K562 (cell line): ENCODE data around the gene FAM53B. TPM values are rescaled to one million over a fixed set of nuclear protein-coding genes. Genes with fewer than 3 reads are reported as not detected.
A peak's percentile ranks its signal among the peaks of the same experiment; 100 is the strongest.

Source experiments
- ATAC-seq: fragments of 200-7000 bp; cut with Tn5 transposase; 3 replicates; pipeline ENCODE4 v1.9.1; 2020; ENCODE audit warnings: moderate library complexity
- BruUV-seq: library from RNA; stranded (reverse); fragments of 400-500 nt; replicated peaks from 2 replicates; lab custom pipeline; 2021; lab: Mats Ljungman, UMichigan
- CTCF ChIA-PET: fragments of 300-600 bp; formaldehyde crosslinking; extraction: SDS; loops from one replicate; lab custom pipeline; 2021; ENCODE audit warnings: low intra/inter-chr PET ratio; lab: Yijun Ruan, JAX
- POLR2A ChIA-PET: fragments of 300-600, 350-650 bp; sonication (Branson Sonifier 250); formaldehyde crosslinking; extraction: SDS; loops from one replicate; lab custom pipeline; 2021; ENCODE audit warnings: antibody characterized with exemption, inconsistent platforms; lab: Yijun Ruan, JAX
- DNase-seq, 4 experiments: peaks; one replicate each; pipeline versions ENCODE4 v3.0.0 to v3.0.0-alpha.2; 2011 to 2018; ENCODE audit warnings: low spot score in 3 of 4, mixed read lengths in 3 of 4; ENCODE audit errors: extremely low read depth in 1 of 4
- FAIRE-seq: peaks from 2 replicates; lab custom pipeline; 2011; peaks lifted over from hg19 to GRCh38; lab: Jason Lieb, UNC
- H2AFZ ChIP-seq: 2 replicates; pipeline ENCODE4 v1.6.0; 2011; ENCODE audit warnings: low read depth, low read length, control low read depth, inconsistent platforms
- H3K27ac ChIP-seq: fragments of 200-600 bp; 3 replicates; pipeline ENCODE4 v1.8.0; 2011; ENCODE audit warnings: low read depth, mild to moderate bottlenecking, control low read depth, inconsistent platforms, low read length, moderate library complexity, mixed read lengths; ENCODE audit errors: extremely low read depth
- H3K27me3 ChIP-seq, 2 experiments: fragments of 300-600 bp in 1 of 2; 2 replicates in 1 of 2; 3 replicates in 1 of 2; pipeline versions ENCODE4 v1.6.0 to v1.8.0; 2011; ENCODE audit warnings: inconsistent platforms in 2 of 2, low read length in 2 of 2, mild to moderate bottlenecking in 1 of 2, mixed read lengths in 1 of 2, moderate library complexity in 1 of 2; ENCODE audit not compliant: control insufficient read depth in 2 of 2, insufficient read depth in 2 of 2
- H3K36me3 ChIP-seq: fragments of 300-600 bp; 3 replicates; pipeline ENCODE4 v1.8.0; 2011; ENCODE audit warnings: mild to moderate bottlenecking, low read length, inconsistent platforms; ENCODE audit not compliant: control insufficient read depth, insufficient read depth
- H3K4me1 ChIP-seq, 2 experiments: fragments of 200-600 bp in 1 of 2; replicated peaks in 1 of 2; 2 replicates in 1 of 2; 3 replicates in 1 of 2; pipeline versions ENCODE4 v1.5.1 to v1.8.0; 2011; ENCODE audit warnings: inconsistent platforms in 2 of 2, low read length in 2 of 2, mild to moderate bottlenecking in 1 of 2, mixed read lengths in 1 of 2, moderate library complexity in 1 of 2; ENCODE audit not compliant: control insufficient read depth in 2 of 2, insufficient read depth in 2 of 2
- H3K4me2 ChIP-seq: 2 replicates; pipeline ENCODE4 v1.6.1; 2011; ENCODE audit warnings: low read length, control low read depth, inconsistent platforms, mixed read lengths; ENCODE audit not compliant: insufficient read depth
- H3K4me3 ChIP-seq: fragments of 200-600 bp; sonication (generic), shearing (Covaris generic); 2 replicates; pipeline ENCODE4 v1.5.1; 2016; ENCODE audit warnings: control low read depth, inconsistent platforms
- H3K79me2 ChIP-seq: fragments of 200-600 bp; 3 replicates; pipeline ENCODE4 v1.8.0; 2011; ENCODE audit warnings: low read length, inconsistent platforms; ENCODE audit not compliant: control insufficient read depth, insufficient read depth
- H3K9ac ChIP-seq, 2 experiments: 2 replicates each; pipeline versions ENCODE4 v1.6.0 to v1.6.1; 2011; ENCODE audit warnings: low read depth in 2 of 2, low read length in 2 of 2, control low read depth in 1 of 2, inconsistent platforms in 1 of 2, mild to moderate bottlenecking in 1 of 2, mixed read lengths in 1 of 2; ENCODE audit not compliant: insufficient read depth in 1 of 2
- H3K9me1 ChIP-seq: one replicate; pipeline ENCODE4 v1.6.0; 2011; ENCODE audit warnings: inconsistent platforms, mild to moderate bottlenecking, low read length, moderate library complexity; ENCODE audit not compliant: control insufficient read depth, insufficient read depth
- H3K9me3 ChIP-seq: replicated peaks from 2 replicates; pipeline ENCODE4 v1.5.1; 2011; ENCODE audit warnings: low read depth, low read length, inconsistent platforms; ENCODE audit not compliant: control insufficient read depth, insufficient read depth
- H4K20me1 ChIP-seq: replicated peaks from 2 replicates; pipeline ENCODE4 v1.6.1; 2011; ENCODE audit warnings: low read length, inconsistent platforms, mixed read lengths; ENCODE audit not compliant: control insufficient read depth, insufficient read depth
- BMI1 ChIP-seq: fragments of 150-350 bp; IDR thresholded peaks from 2 replicates; pipeline ENCODE4 v1.6.1; 2014; ENCODE audit warnings: low read length
- FOSL1 ChIP-seq: fragments of 200-800 bp; sonication (Bioruptor generic); conservative IDR thresholded peaks from 2 replicates; pipeline ENCODE4 v1.6.1; 2016; ENCODE audit warnings: missing genetic modification characterization, missing compliant biosample characterization
- HDAC3 ChIP-seq: fragments of 450-650 bp; IDR thresholded peaks from 2 replicates; pipeline ENCODE4 v1.6.1; 2018; ENCODE audit warnings: borderline replicate concordance, mild to moderate bottlenecking, moderate library complexity; ENCODE audit not compliant: partially characterized antibody
- KAT7 ChIP-seq: sonication (generic); formaldehyde crosslinking; IDR thresholded peaks from 2 replicates; pipeline ENCODE4 v1.8.0; 2022; ENCODE audit warnings: missing genetic modification reagents, mild to moderate bottlenecking, borderline replicate concordance
- KLF16 ChIP-seq: IDR thresholded peaks from 2 replicates; pipeline ENCODE4 v1.6.1; 2016; ENCODE audit warnings: antibody characterized with exemption
- NR4A1 ChIP-seq, 2 experiments: fragments of 250-450 bp in 1 of 2; fragments of 450-650 bp in 1 of 2; sonication (Bioruptor Pico) in 1 of 2; IDR thresholded peaks; 2 replicates each; pipeline versions ENCODE4 v1.4.0 to v1.6.1; 2016 to 2020; ENCODE audit warnings: mild to moderate bottlenecking in 2 of 2, missing compliant biosample characterization in 1 of 2, missing genetic modification characterization in 1 of 2, moderate library complexity in 1 of 2
- NRF1 ChIP-seq, 2 experiments: fragments of 450-650 bp; IDR thresholded peaks in 1 of 2; conservative IDR thresholded peaks in 1 of 2; 2 replicates each; pipeline ENCODE4 v1.6.1; 2014; ENCODE audit warnings: mild to moderate bottlenecking in 2 of 2
- RBM34 ChIP-seq: fragments of 200-400 bp; formaldehyde crosslinking; IDR thresholded peaks from 2 replicates; pipeline ENCODE4 v1.6.1; 2018; ENCODE audit warnings: low read length, borderline replicate concordance; ENCODE audit not compliant: insufficient read depth
- TOE1 ChIP-seq, 2 experiments: fragments of 450-650 bp in 1 of 2; sonication (generic) in 1 of 2; formaldehyde crosslinking in 1 of 2; IDR thresholded peaks; 2 replicates each; pipeline versions ENCODE4 v1.7.1 to v1.8.0; 2016 to 2022; ENCODE audit warnings: borderline replicate concordance in 2 of 2, mild to moderate bottlenecking in 2 of 2, antibody characterized with exemption in 1 of 2, inconsistent platforms in 1 of 2, low read depth in 1 of 2, missing genetic modification reagents in 1 of 2, moderate library complexity in 1 of 2
- WGBS: fragments of 100-300 bp; shearing (Covaris generic); methylation state at CpG from one replicate; pipeline ENCODE4 v1.1.6; 2016; ENCODE audit warnings: low coverage, mixed read lengths; ENCODE audit not compliant: insufficient coverage; ENCODE audit errors: missing lambda C conversion rate; 5-methylcytosine and 5-hydroxymethylcytosine counted together
- in situ Hi-C: fragments of 300-500 bp; cut with MboI; formaldehyde crosslinking; loops from 4 replicates; pipeline ENCODE4 v1.15.0; 2018; ENCODE audit warnings: inconsistent platforms, mixed read lengths
- intact Hi-C: fragments of 100-400 bp; cut with micrococcal nuclease; formaldehyde crosslinking; loops from 2 replicates; pipeline ENCODE4 v1.14.2; 2022
- polyA plus RNA-seq, 8 experiments: library from polyadenylated mRNA; depleted of rRNA in 4 of 8; stranded (reverse) in 5 of 8; unstranded in 3 of 8; fragments of >200 nt; fragmentation: Nextera tagmentation in 2 of 8; fragmentation: Illumina TruSeq in 1 of 8; extraction: Ambion mirVana in 2 of 8; extraction: Trizol in 1 of 8; gene quantifications; 2 replicates each; pipeline versions ENCODE4 v1.2.1 to v1.2.3, GENCODE V29; 2011 to 2014; ENCODE audit warnings: inconsistent platforms in 1 of 8, missing spikeins in 1 of 8
- total RNA-seq, 7 experiments: library from RNA; depleted of rRNA in 6 of 7; stranded (reverse); fragments of >200 nt in 6 of 7; fragmentation: Illumina TruSeq in 2 of 7; extraction: Trizol in 2 of 7; gene quantifications; 2 replicates each; pipeline versions ENCODE4 v1.2.1 to v1.2.3, GENCODE V29; 2011 to 2021; ENCODE audit warnings: low replicate concordance in 1 of 7
- TF ChIP-seq, protein P1 (sequence below), 2 experiments: fragments of 450-650 bp; formaldehyde crosslinking in 1 of 2; IDR thresholded peaks; 2 replicates each; pipeline versions ENCODE4 v1.4.0 to v1.6.1; 2014 to 2020; ENCODE audit warnings: mild to moderate bottlenecking in 2 of 2, borderline replicate concordance in 1 of 2, low read depth in 1 of 2

FAM53B gene
- total and polyA plus RNA-seq, 9 of the 15 experiments (the other 6 are each of a cell fraction or from before 2014, with no cell fraction given) = 0.03 to 16.5 (median 5.0) TPM

DNA sequence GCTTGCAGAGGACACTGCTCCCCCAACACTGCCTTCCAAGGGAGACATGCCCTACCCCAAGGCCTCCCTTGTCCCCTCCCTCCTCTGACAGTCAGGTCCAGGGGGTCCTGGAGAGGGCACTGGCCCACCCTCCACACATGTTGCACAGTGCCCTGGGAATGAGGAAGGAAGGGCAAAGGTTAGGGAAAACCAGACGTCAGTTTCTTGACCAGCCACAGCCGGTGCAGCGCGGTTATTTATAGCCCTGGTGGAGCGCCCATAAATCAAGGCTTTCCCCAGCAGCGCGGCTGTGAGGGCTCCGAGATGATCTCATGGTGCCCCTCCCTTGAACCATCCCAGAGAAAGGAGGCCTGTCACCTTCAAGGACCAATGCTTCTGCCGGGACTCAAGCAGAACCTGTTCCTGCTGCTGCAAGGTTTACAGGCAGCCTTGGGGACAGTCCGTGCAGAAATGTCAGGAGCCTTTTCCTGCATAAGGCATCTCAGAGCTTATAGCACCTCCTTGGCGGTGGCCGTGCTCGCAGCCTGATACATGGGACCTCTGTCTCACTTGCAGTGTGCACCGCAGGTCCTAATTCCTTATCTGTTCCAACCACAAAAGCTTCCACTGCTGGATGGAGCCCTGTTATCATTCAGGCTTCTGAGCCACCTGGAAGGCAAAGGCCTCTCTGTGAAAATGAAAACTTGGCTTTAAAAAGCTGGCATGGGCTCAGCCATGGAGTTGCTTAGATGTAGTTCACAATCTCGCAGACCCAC lies 155.3 kb downstream of the FAM53B start:
- no peaks in the 10 kb centered on the region for H3K36me3 ChIP-seq
- H3K9ac ChIP-seq = peak overlapping the region in 1 of 2 experiments; percentile 19; a peak in 2 of 4 replicates
- peak overlapping the region; percentile 37; the same call in 2 of the 3 replicates for H3K27ac ChIP-seq
- H3K4me3 ChIP-seq = no peak overlapping the region
- DNase-seq = peak; percentile 73 to 87 (median 78)
- H4K20me1 ChIP-seq = peaks cover 10% of the 10 kb centered on the region; the same call in 1 of the 2 replicates
- peaks cover 5% of the 10 kb centered on the region for H3K9me1 ChIP-seq
- H2AFZ ChIP-seq = no peak overlapping the region
- H3K4me2 ChIP-seq = peak overlapping the region; percentile 56
- ATAC-seq = peak; percentile 95
- FAIRE-seq = peak; percentile 97
- ChIA-PET POLR2A (interaction anchor here (0.5 to 1.4 kb wide), 5 partner anchors 10 to 604 kb away, joined by 3 to 7 read pairs (median 3); no protein-coding TSS in a partner anchor), CTCF (no interaction called here)
- no TSS peak for BruUV-seq
- peaks cover 0 to 13% of the 10 kb centered on the region in 2 experiments; a peak in 3 of 5 replicates for H3K27me3 ChIP-seq
- H3K4me1 ChIP-seq = peaks cover 15 to 40% of the 10 kb centered on the region in 2 experiments
- in situ Hi-C loops = no loop called here
- intact Hi-C loops = loop anchor here (1.0 to 2.0 kb wide), 2 partner anchors 82 to 128 kb away; no protein-coding TSS in a partner anchor
- no peaks in the 10 kb centered on the region for H3K9me3 ChIP-seq
- H3K79me2 ChIP-seq = no peaks in the 10 kb centered on the region
- WGBS = 0% methylated on average over 11 of the region's 15 CpGs
- TF ChIP-seq, protein P1, sequence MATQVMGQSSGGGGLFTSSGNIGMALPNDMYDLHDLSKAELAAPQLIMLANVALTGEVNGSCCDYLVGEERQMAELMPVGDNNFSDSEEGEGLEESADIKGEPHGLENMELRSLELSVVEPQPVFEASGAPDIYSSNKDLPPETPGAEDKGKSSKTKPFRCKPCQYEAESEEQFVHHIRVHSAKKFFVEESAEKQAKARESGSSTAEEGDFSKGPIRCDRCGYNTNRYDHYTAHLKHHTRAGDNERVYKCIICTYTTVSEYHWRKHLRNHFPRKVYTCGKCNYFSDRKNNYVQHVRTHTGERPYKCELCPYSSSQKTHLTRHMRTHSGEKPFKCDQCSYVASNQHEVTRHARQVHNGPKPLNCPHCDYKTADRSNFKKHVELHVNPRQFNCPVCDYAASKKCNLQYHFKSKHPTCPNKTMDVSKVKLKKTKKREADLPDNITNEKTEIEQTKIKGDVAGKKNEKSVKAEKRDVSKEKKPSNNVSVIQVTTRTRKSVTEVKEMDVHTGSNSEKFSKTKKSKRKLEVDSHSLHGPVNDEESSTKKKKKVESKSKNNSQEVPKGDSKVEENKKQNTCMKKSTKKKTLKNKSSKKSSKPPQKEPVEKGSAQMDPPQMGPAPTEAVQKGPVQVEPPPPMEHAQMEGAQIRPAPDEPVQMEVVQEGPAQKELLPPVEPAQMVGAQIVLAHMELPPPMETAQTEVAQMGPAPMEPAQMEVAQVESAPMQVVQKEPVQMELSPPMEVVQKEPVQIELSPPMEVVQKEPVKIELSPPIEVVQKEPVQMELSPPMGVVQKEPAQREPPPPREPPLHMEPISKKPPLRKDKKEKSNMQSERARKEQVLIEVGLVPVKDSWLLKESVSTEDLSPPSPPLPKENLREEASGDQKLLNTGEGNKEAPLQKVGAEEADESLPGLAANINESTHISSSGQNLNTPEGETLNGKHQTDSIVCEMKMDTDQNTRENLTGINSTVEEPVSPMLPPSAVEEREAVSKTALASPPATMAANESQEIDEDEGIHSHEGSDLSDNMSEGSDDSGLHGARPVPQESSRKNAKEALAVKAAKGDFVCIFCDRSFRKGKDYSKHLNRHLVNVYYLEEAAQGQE (IDR thresholded peaks at IDR 0.05; ENCODE audit: borderline replicate concordance) = peak; percentile 97
- TF ChIP-seq, protein P1 (CRISPR knock-in tag; IDR thresholded peaks at IDR 0.05; ENCODE audit: low read depth) = no peak
- TF ChIP-seq NR4A1 (CRISPR knock-in tag; IDR thresholded peaks at IDR 0.05) (no peak), NR4A1 (tag; IDR thresholded peaks at IDR 0.05) (no peak), KAT7 (no peak), TOE1 (IDR thresholded peaks at IDR 0.05; ENCODE audit: borderline replicate concordance) (no peak), TOE1 (CRISPR knock-in tag; IDR thresholded peaks at IDR 0.05; ENCODE audit: borderline replicate concordance, low read depth) (no peak), HDAC3 (peak; percentile 59), KLF16 (peak; percentile 80), FOSL1 (tag) (peak; percentile 24; the same call in 1 of the 2 replicates), NRF1 (conservative IDR thresholded peaks at IDR 0.05 in 1 of 2, IDR thresholded peaks at IDR 0.05 in 1 of 2) (no peak; a peak in 1 of 4 replicates), BMI1 (no peak), RBM34 (no peak)
